HG02759 (cell line): Measurements from ENCODE around the gene ZSCAN16.

Experiments
- ATAC-seq: cut with Tn5 transposase; IDR thresholded peaks from one replicate; pipeline ENCODE4 v1.9.1; 2021; ENCODE audit warnings: mild to moderate bottlenecking, moderate library complexity; ENCODE audit not compliant: unreplicated experiment

Gene ZSCAN16

GRCh38 chr6:28125401-28125800, 992 bp downstream of the ZSCAN16 start:
- ATAC-seq = no peak

GRCh38 chr6:28134015-28134414, 9.6 kb downstream of the ZSCAN16 start:
- no peak for ATAC-seq

DNA sequence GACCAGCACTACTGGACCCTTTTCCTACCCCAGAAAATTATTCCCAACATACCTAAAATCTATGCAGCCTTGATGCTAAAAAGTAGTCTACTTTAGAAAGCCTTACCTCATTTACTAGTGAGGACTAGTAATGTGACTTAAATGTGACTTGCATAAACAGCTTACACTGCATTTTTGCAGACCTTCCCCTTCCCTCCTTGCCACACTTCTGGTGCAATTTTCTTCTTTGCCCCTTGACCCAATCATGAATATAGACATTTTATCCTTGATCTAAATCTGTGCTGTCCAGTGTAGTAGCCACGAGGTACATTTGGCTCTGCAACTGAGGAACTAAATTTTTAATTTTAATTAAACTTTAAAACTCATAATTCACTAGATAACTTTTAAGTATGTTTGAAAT, 10.3 kb downstream of the ZSCAN16 start:
- no peak for ATAC-seq

DNA sequence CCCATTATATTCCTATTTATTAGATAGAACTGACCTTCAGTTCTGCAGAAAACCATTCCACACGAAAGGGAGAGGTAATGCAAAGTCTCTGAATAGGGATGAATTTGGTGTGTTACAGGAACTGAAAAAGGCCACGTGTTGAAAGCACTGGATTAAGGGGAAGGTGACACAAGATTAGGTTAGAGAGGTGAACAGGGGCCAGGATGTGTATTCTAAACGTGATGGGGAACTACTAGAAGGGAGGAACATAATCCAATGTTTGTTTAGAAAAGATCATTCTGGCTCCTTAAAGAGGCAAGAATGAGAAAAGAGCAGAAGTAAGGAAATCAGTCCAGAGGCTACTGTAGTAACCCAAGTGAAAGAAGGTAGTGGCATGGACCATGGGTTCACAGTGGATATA, 11.0 kb downstream of the ZSCAN16 start:
- ATAC-seq = no peak

GRCh38 chr6:28136585-28137504, 12.4 kb downstream of the ZSCAN16 start:
- ATAC-seq = peak; percentile 51

DNA sequence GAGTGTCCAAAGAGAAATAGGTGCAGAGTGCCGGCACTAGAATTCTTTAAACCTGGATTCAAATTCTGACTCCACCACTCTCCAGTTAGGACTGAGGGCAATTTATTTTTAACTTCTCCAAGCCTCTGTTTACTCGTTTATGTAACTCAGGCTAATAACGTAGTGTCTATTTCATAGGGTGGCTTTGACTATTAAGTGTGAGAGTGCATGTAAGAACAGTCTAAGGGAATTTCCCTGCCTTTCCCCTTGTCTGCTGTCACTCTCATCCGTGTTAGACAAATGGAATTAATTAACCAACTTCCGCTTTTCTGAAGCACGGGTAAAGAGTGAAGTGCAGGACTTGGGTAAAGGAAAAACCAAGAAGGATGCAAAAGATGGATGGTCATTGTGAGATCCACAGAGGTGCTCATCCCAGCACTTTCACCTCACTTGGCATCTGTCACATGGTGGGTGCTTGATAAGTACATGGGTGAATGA, 13.1 kb downstream of the ZSCAN16 start:
- ATAC-seq = peak; percentile 29

DNA sequence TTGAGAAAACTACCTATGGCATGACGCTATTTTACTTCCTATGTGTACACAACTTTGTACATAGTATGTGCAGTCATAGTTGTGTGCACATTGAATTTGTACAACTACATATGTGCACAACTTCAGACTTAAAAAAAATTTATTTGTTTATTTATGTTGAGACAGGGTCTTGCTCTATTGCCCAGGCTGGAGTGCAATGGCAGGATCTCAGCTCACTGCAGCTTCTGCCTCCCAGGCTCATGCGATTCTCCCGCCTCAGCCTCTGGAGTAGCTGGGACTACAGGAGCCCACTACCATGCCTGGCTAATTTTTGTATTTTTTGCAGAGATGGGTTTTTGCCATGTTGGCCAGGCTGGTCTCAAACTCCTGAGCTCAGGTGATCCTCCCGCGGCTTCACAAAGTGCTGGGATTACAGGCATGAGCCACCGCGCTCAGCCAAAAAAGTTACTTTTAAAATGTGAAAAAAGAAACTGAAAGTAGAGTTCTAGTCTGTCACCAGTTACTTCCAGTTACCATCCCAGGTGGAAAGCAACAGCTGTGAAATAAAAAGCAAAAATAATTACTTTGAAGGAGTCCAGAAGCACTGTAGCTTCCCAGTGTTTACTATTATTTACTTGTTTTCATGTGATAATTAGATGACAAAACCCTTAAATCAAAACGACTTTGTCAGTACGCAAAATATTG, 15.6 kb downstream of the ZSCAN16 start:
- ATAC-seq = no peak

DNA sequence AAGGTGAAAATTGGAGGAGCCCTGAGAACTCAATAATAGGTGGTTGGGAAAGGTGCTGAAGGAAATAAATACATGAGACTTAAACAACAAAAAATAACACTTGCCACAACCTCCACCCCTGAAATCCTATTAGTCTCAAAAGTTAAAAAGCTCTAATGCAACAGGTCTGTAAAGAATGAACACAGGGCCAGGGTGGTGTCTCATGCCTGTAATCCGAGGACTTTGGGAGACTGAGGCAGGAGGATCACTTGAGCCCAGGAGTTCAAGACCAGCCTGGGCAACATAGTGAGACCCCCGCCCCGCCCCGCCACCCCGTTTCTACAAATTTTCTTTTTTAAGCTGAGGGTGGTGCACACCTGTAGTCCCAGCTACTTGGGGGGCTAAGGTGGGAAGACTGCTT, 16.2 kb downstream of the ZSCAN16 start:
- ATAC-seq = no peak

GRCh38 chr6:28141500-28142329, 17.3 kb downstream of the ZSCAN16 start, which contains the start of gene ZKSCAN8:
Gene ZKSCAN8 (plus strand): TSS chr6:28141883. CDS start chr6:28148408, 6,525 bp downstream.
- ATAC-seq = peak; percentile 83

DNA sequence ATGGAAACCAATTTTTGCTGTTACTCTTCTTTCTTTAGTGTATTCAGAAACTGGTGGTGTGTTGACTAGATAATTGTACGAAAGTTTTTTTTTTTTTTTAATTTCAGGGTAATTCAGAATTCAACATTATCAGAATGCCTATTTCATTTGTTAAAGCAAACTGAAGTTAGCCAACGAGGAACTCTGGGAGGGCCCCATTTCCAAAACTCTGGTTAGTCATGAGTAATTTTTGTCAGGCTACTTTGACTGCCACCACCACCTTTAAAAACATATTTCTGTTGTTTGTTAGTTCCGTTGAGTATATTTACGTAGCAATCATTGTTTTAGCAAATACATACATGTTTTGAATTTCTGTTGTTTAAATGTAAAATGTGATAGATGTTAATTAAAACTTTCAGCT, 18.0 kb downstream of the ZSCAN16 start:
- no peak for ATAC-seq

- ATAC-seq = no peak
Observed at GRCh38 chr6:28145231-28145630, 20.8 kb downstream of the ZSCAN16 start.

- no peak for ATAC-seq
Observed at GRCh38 chr6:28152531-28152930, 28.1 kb downstream of the ZSCAN16 start.

GRCh38 chr6:28153546-28153945, 29.1 kb downstream of the ZSCAN16 start:
- no peak for ATAC-seq

DNA sequence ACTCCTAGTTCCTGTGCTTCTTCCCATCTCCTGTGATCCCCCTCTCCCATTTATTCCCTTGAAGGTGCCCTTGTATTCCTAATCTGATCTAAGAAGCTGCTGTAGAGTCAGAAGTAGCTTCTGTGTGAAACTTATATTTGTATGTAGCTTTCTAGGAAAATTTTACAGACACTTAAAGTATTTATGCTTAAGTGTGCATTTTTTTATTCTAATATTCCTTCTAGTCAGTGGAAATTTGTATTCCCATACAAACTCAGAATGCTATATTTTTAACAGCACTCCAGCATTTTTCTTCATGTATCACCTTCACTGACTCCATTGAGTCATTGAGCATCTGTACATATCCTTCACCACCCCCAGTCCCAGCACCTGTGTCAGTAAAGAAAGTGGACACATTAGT, 29.9 kb downstream of the ZSCAN16 start:
- no peak for ATAC-seq

GRCh38 chr6:28158318-28158717, 33.9 kb downstream of the ZSCAN16 start:
- ATAC-seq = no peak

- no peak for ATAC-seq
Observed at GRCh38 chr6:28159029-28159607, 34.7 kb downstream of the ZSCAN16 start.

- ATAC-seq = no peak
Observed at GRCh38 chr6:28160233-28160632, 35.8 kb downstream of the ZSCAN16 start.

DNA sequence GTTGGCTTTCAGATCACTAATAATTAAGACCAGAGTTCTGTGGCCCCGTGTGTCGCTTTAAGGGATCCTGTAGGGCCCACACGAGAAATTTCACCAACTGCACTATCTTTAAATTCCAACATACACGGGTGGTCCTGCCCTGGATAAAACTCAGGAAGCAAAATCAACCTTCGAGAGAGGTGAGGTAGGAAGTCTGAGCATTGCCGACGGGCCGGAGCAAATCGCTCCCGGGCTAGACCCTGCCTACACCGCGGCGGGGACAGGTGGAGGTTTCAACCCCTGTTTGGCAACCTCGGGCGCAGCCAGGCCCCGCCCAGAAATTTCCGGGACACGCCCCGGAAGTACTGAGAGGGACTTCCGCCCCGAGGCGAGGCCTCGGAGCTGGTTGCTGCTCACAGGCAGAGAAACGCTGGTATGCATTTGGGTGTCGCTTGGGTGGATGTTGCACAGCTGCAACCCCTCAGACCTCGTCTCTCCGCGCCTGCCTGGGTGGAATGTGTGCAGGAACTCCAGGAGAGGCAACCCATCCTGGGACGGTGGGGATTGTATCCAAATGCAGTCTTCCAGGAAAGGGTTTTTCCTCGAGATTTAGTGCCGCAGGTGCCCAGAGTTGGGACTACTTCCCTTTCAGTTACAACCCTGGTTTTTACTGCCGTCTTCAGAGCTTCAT, 37.1 kb downstream of the ZSCAN16 start:
- peak; percentile 99 for ATAC-seq

GRCh38 chr6:28165563-28165962, 41.2 kb downstream of the ZSCAN16 start:
- no peak for ATAC-seq

DNA sequence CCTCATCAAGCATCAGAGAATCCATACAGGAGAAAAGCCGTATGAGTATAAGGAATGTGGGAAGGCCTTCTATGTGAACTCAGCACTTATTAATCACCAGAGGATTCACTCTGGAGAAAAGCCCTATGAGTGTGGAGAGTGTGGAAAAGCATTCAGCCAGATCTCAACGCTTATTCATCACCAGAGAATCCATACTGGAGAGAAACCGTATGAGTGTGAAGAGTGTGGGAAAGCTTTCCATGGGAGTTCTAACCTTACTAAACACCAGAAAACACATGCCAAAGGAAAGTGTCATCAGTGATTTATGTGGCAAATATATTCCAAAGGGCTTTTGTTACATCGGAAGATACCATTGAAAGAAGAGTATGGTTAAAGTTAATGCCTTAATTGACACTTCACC, 42.7 kb downstream of the ZSCAN16 start:
- no peak for ATAC-seq
